ENCODE measurements around the gene PANX3. TPM values are rescaled to one million over a fixed set of nuclear protein-coding genes. Genes with fewer than 3 reads are reported as not detected.

Gene PANX3
- total and polyA plus RNA-seq, 9 of the 15 experiments (the other 6 are each of a cell fraction or from before 2014, with no cell fraction given): 0.09 to 0.69 (median 0.39) TPM

GRCh38 chr11:124581817-124582216 is 29.4 kb upstream of the PANX3 start:
- TF ChIP-seq POLR2AphosphoS5 (IDR thresholded peaks at IDR 0.05; ENCODE audit: control insufficient read depth, insufficient read depth, low read depth, low read length): no peak
- no peak for TF ChIP-seq BCOR (IDR thresholded peaks at IDR 0.05)
- TF ChIP-seq, protein P1, sequence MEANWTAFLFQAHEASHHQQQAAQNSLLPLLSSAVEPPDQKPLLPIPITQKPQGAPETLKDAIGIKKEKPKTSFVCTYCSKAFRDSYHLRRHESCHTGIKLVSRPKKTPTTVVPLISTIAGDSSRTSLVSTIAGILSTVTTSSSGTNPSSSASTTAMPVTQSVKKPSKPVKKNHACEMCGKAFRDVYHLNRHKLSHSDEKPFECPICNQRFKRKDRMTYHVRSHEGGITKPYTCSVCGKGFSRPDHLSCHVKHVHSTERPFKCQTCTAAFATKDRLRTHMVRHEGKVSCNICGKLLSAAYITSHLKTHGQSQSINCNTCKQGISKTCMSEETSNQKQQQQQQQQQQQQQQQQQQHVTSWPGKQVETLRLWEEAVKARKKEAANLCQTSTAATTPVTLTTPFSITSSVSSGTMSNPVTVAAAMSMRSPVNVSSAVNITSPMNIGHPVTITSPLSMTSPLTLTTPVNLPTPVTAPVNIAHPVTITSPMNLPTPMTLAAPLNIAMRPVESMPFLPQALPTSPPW (CRISPR knock-in tag; IDR thresholded peaks at IDR 0.05): peak; percentile 66
- no peak for TF ChIP-seq ZBTB40 (IDR thresholded peaks at IDR 0.05)
- TF ChIP-seq ZBTB40 (CRISPR knock-in tag; IDR thresholded peaks at IDR 0.05): no peak
- no peak for TF ChIP-seq CEBPG (CRISPR knock-in tag; IDR thresholded peaks at IDR 0.05)
- no peak for TF ChIP-seq CEBPG (tag; conservative IDR thresholded peaks at IDR 0.05 in 1 of 2, IDR thresholded peaks at IDR 0.05 in 1 of 2)
- peak; percentile 84 for TF ChIP-seq FOXJ2 (tag; IDR thresholded peaks at IDR 0.05)
- peak; percentile 37; the same call in 1 of the 2 replicates for TF ChIP-seq RFX1 (IDR thresholded peaks at IDR 0.05)
- no peak overlapping the region for H3K4me3 ChIP-seq
- in situ Hi-C loops (cut with MboI): loop anchor here (25.0 kb wide), 1 partner anchor 520 kb away; no protein-coding TSS in a partner anchor
- H3K9me3 ChIP-seq (replicated peaks; ENCODE audit: control insufficient read depth, insufficient read depth, low read depth, low read length): no peaks in the 10 kb centered on the region
- H2AFZ ChIP-seq (ENCODE audit: low read depth, low read length): peak overlapping the region; percentile 60; the same call in 1 of the 2 replicates
- no peaks in the 10 kb centered on the region for H3K36me3 ChIP-seq (ENCODE audit: control insufficient read depth, insufficient read depth, low read length)
- no peaks in the 10 kb centered on the region for H3K79me2 ChIP-seq (ENCODE audit: control insufficient read depth, insufficient read depth, low read length)
- no peaks in the 10 kb centered on the region for H4K20me1 ChIP-seq (replicated peaks; ENCODE audit: control insufficient read depth, insufficient read depth, low read length)
- peak in 2 of 4 experiments; percentile 19 to 51 for DNase-seq (ENCODE audit: extremely low read depth in 1 of 4, low spot score in 3 of 4)
- H3K4me1 ChIP-seq (replicated peaks in 1 of 2; ENCODE audit: control insufficient read depth in 2 of 2, insufficient read depth in 2 of 2, low read length in 2 of 2): peaks cover 0 to 5% of the 10 kb centered on the region in 2 experiments; a peak in 3 of 5 replicates
- 1% methylated on average over 5 of the region's 6 CpGs for WGBS (ENCODE audit: insufficient coverage, low coverage, missing lambda C conversion rate)
- CTCF ChIA-PET (ENCODE audit: low intra/inter-chr PET ratio): no interaction called here
- FAIRE-seq: no peak
- no peak overlapping the region for H3K4me2 ChIP-seq (ENCODE audit: insufficient read depth, low read length)
- POLR2A ChIA-PET: no interaction called here
- no peak overlapping the region for H3K27ac ChIP-seq (ENCODE audit: extremely low read depth, low read depth, low read length)
- intact Hi-C loops (cut with micrococcal nuclease): loop anchor here (10.0 kb wide), 1 partner anchor 387 kb away; no protein-coding TSS in a partner anchor
- no TSS peak for BruUV-seq (replicated peaks)
- H3K27me3 ChIP-seq (ENCODE audit: control insufficient read depth in 2 of 2, insufficient read depth in 2 of 2, low read length in 2 of 2): no peaks in the 10 kb centered on the region
- H3K9me1 ChIP-seq (ENCODE audit: control insufficient read depth, insufficient read depth, low read length): no peaks in the 10 kb centered on the region
- peak; percentile 89 for ATAC-seq
- no peak overlapping the region for H3K9ac ChIP-seq (ENCODE audit: insufficient read depth in 1 of 2, low read depth in 2 of 2, low read length in 2 of 2)

Data from K562 (cell line).